NCI-H1436 (cell line): ENCODE data around the gene MPHOSPH9.

Source experiments
- DNase-seq: peaks from one replicate; lab custom pipeline; 2025; lab: John Stamatoyannopoulos, UW

Gene MPHOSPH9, protein sequence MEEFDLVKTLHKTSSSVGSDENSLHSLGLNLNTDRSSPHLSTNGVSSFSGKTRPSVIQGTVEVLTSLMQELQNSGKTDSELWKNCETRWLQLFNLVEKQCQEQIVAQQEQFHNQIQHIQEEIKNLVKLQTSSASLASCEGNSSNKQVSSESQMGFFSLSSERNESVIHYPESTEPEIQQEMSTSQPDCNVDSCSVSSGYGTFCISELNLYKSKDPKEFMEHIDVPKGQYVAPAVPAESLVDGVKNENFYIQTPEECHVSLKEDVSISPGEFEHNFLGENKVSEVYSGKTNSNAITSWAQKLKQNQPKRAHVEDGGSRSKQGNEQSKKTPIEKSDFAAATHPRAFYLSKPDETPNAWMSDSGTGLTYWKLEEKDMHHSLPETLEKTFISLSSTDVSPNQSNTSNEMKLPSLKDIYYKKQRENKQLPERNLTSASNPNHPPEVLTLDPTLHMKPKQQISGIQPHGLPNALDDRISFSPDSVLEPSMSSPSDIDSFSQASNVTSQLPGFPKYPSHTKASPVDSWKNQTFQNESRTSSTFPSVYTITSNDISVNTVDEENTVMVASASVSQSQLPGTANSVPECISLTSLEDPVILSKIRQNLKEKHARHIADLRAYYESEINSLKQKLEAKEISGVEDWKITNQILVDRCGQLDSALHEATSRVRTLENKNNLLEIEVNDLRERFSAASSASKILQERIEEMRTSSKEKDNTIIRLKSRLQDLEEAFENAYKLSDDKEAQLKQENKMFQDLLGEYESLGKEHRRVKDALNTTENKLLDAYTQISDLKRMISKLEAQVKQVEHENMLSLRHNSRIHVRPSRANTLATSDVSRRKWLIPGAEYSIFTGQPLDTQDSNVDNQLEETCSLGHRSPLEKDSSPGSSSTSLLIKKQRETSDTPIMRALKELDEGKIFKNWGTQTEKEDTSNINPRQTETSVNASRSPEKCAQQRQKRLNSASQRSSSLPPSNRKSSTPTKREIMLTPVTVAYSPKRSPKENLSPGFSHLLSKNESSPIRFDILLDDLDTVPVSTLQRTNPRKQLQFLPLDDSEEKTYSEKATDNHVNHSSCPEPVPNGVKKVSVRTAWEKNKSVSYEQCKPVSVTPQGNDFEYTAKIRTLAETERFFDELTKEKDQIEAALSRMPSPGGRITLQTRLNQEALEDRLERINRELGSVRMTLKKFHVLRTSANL

DNA sequence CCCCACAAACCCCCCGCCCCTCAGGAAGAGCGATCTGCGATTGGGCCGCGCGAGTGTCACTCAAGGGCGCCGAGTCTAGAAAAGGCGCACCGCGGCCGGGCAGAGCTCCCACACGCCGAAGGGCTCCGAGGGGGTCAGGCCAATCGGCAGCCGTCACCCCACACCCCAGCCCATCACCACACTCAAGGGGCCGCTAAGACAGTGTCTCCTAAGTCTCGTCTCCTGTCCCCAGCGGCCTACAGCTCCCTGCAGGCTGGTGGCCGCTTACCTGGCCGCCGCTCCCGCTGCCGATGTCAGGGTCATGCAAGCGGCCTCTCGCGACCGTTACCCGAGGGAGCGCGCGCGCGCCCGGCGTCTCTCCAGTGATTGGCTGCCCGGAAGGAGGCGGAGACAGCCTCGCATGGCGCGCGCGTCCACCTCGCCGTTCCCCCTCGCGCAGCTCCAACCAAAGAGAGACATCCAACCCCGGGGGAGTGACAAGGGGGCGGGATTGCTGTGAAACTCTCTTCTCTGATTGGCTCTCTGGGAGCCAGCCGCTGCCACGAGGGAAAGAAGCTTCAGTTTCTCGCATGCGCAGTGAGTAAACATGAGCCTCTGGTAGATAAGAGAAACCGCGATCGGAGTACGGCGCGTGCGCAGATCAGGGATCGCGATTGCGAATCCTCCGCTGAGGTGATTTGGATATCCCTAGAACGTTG is at the start of gene MPHOSPH9, which contains the start of gene MTRFR:
Gene MPHOSPH9, minus strand, starts transcription at position 335 of the 698 bp plus-strand sequence. CDS start 2,777 bp downstream, outside the sequence.
Gene MTRFR, plus strand, starts transcription at position 630 of the 698 bp plus-strand sequence. CDS start 20,239 bp downstream, outside the sequence.
- peak; percentile 99 for DNase-seq

DNA sequence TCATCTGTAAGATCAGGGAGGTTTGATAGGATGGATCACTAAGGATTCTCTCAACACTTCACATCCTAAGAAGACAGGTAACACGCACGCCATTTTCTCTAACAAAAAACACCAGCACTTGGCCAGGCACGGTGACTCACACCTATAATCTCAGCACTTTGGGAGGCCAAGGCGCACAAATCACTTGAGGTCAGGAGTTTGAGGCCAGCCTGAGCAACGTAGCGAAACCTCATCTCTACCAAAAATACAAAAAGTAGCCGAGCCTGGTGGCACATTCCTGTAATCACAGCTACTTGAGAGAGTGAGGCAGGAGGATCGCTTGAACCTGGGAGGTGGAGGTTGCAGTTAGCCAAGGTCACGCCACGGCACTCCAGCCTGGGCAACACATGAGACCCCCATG is 49.2 kb upstream of the MPHOSPH9 start:
- no peak for DNase-seq

DNA sequence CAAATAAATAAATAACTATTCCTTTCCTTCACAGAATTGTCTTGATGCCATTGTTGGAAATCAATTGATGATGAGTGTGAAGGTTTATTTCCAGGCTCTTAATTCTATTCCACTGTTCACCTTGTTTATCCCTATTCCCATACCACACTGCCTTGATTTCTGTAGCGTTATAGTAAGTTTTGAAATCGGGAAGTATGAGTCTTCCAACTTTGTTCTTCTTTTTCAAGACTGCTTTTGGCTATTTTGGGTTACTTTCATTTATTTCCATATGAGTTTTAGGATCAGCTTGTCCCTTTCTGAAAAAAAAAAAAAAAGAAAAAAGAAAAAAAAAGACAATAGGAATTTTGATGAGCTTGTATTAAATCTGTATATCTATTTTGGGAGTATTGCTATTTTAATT is 48.0 kb upstream of the MPHOSPH9 start:
- no peak for DNase-seq

GRCh38 chr12:123278101-123278627 is 45.2 kb upstream of the MPHOSPH9 start:
- DNase-seq, result no peak

DNA sequence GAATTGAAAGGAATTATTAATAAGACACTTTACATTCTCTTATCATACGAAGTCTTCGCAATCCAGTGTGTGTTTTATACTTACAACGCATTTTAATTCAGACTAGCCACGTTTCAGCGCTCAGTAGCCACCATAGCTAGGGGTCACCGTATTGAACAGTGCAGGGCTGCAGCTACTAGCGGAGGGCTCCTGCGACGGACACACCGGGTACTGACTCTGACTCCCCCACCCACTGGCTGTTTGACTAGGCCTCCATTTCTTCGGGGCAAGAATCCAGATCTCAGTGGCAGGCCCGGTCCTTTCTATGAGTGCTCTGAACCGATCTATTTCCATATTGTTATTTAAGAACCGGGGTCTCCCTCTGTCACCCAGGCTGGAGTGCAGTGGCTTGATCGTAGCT is 40.2 kb upstream of the MPHOSPH9 start:
- DNase-seq, result no peak

DNA sequence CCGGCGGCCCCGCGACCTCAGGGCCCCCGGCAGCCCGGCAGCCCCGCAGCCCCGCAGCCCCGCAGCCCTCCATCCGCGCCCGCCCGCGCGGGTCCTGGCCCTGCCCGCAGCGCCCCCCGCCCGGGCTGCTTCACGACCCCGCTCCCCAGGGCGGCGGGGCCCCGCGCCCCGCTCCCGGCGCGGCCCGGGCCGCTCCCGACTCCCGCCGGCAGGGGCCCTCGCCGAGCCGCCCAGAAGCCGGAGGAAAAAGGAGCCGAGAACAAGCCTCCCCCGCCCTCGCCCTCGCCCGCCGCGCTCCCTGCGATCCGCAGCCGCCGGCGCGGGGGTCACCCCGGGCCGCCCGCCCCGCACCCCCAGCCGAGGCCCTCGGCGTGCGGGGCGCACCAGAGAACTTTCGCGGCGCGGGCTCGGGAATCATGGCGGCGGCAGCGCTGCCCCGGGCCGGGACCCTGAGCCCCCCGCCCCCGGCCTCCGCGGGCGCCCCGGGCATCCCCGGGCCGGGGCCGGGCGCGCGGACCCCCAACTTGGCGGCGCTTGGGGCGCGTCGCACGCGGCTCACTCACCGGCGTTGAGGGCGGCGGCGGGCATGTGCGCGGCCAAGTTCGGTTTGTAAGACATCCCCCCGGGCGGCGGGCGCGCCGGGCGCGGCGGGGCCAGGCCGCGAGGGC is 38.2 kb upstream of the MPHOSPH9 start:
- DNase-seq, result peak; percentile 64

DNA sequence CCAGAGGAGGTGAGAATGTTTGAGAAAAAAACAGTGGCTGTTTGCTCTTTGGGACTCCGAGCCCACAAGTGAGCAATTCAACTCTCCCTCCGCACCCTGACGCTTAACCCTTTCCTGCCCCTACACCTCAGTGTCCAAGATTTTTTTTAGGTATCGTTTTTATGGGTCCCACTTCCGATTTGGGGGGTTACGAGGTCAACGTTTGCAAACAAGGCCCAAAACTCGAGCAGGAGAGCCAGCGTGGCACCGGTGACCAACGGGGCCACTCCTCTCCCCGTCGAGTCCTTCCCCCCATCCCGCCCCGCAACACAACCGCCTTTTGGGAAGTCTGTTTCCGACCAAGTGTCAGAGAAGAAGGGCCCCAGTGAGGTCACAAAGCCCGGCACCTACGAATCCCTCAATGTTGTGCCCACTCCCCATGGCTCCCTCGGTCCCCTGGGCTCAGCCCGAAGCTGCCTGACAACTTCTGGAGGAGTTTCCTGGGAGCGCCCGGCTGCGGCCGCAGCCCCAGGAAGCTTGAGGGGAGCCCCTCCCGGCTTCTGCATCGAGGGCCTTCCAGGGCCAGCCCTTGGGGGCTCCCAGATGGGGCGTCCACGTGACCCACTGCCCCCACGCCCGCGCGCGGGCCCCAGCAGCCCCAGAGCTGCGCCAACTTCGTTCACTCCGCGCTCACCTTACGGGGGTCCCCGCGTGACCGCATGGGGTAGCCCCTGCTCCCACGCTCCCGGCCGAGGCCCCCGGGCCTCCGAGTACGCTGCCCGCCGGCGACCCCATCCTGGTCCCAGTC is 37.5 kb upstream of the MPHOSPH9 start:
- DNase-seq, result peak; percentile 1

- no peak for DNase-seq
Observed at GRCh38 chr12:123269896-123270213, 36.9 kb upstream of the MPHOSPH9 start.

- DNase-seq, result peak; percentile 51
Observed at GRCh38 chr12:123269395-123269892, 36.5 kb upstream of the MPHOSPH9 start.

- DNase-seq, result no peak
Observed at GRCh38 chr12:123268850-123269249, 35.9 kb upstream of the MPHOSPH9 start.

DNA sequence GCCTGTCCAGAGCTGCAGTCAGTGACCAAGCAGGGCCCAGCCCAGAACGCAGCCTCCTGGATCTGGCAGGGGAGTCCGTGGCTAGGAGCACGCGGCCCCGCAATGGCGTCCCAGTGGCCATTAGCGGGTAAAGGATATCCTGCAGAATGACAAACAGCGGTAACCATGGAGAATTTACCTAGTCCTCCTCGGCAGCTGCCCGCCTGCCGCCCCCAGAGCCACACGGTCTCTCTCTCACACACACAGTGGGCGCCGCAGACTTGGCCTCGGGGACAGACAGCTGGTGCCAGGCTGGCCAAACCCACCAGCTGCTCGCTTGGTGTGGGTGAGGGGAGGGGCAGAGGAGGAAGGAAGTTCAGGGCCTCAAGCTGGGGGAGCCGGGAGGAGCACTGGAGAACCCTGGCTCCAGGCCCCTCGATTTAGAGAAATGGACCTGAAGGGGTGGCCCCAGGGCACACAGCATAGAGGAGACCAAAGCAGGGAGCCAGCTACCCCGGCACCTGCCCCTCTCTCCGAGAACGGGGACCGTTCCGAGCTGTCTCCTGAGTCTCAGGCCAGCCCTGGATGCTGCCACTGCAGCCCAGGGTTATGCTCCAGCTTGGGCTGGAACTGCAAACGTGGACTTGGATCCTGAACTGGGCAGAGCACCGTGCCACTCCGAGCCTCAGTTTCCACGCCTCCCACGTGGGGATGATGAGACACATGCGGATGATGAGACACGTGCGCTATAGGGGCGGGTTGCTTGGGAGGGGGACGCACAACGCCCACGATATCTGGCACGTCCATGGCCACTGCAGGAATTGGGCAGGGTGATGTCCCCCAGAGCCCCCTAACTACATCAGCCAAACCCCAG is 35.3 kb upstream of the MPHOSPH9 start:
- peak; percentile 0 for DNase-seq

- DNase-seq, result no peak
Observed at GRCh38 chr12:123267335-123267920, 34.5 kb upstream of the MPHOSPH9 start.

DNA sequence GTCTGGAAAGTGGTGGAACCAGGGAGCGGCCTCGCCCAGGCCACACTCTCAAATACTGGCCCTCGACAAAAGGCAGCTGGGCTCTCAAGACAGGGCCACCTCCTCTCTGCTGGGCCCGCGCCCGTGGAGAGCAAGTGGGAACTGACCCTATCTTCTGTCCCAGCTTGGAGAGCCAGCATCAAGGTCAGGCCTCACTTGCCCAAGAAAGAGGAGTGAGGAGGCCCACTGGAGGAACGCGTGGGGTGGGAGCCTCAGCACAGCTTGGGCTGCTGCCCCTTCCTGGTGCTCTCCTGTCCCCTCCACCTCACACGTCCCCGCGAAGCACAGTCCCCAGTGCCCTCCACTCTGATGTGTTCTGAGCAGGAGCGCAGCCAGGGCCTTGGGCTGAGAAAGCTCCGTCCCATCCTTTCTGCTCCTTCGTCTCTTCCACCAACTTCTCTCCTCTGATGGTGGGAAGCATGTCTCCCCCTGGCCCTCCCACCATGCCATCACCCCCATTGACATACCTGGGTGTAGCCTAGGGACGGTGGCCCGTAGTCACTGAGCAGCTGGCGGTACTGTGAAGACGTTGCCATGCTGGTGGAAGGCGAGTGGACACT is 33.8 kb upstream of the MPHOSPH9 start:
- no peak for DNase-seq

GRCh38 chr12:123265851-123266678 is 33.1 kb upstream of the MPHOSPH9 start:
- no peak for DNase-seq

- DNase-seq, result no peak
Observed at GRCh38 chr12:123264642-123265041, 31.7 kb upstream of the MPHOSPH9 start.

- DNase-seq, result no peak
Observed at GRCh38 chr12:123263196-123263817, 30.4 kb upstream of the MPHOSPH9 start.

DNA sequence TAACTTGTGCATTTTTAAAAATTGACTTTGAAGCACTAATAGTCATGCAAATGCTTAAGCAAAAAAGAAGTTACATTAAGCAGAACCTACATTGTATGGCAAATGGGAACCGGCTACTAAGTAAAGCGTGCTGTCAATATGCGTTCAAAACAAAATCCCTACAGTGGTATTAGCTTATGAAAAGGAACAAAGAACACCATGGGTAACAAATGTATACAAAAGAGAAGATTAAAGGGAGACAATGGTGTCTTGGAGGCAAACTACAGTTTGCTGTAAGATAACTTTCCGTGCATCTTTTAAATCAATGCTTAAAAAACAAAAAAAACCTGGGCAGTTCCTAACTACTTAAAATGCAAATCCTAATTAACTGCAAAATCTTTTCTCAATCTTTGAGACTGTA is 28.3 kb upstream of the MPHOSPH9 start:
- no peak for DNase-seq
